ENCODE measurements around the gene CCDC50. TPM values are rescaled to one million over a fixed set of nuclear protein-coding genes. Genes with fewer than 3 reads are reported as not detected.

The CCDC50 gene
- total and polyA plus RNA-seq, 2 of the 8 experiments (the other 6 are each of a cell fraction or from before 2014, with no cell fraction given): 7.3 to 19.2 TPM

GRCh38 chr3:191283400-191283799, 45.8 kb upstream of the CCDC50 start (continued):
- TF ChIP-seq CHD7 (IDR thresholded peaks at IDR 0.05; ENCODE audit: insufficient replicate concordance, low read length) (no peak), RXRA (IDR thresholded peaks at IDR 0.05; ENCODE audit: insufficient read depth, low read depth, low read length) (no peak), EGR1 (IDR thresholded peaks at IDR 0.05; ENCODE audit: borderline replicate concordance, low read depth, low read length) (no peak), KDM1A (IDR thresholded peaks at IDR 0.05; ENCODE audit: borderline replicate concordance, low read length) (no peak), CBX5 (IDR thresholded peaks at IDR 0.05; ENCODE audit: low read depth, low read length) (no peak), CHD2 (IDR thresholded peaks at IDR 0.05; ENCODE audit: low read length) (no peak), SIN3A (conservative IDR thresholded peaks at IDR 0.05 in 1 of 2, IDR thresholded peaks at IDR 0.05 in 1 of 2; ENCODE audit: low read depth in 1 of 2, low read length in 2 of 2) (no peak), TEAD4 (IDR thresholded peaks at IDR 0.05; ENCODE audit: low read depth, low read length) (no peak), CHD1 (IDR thresholded peaks at IDR 0.05; ENCODE audit: low read depth, low read length) (no peak), CEBPB (IDR thresholded peaks at IDR 0.05; ENCODE audit: low read depth, low read length) (no peak), POLR2AphosphoS5 (IDR thresholded peaks at IDR 0.05; ENCODE audit: low read depth, low read length) (no peak), EP300 (IDR thresholded peaks at IDR 0.05; ENCODE audit: borderline replicate concordance in 1 of 2, low read depth in 2 of 2, low read length in 2 of 2) (no peak), BACH1 (IDR thresholded peaks at IDR 0.05; ENCODE audit: low read length) (no peak)

All from H1 (cell line).